Measurements from ENCODE around the gene OSBPL6. TPM values are rescaled to one million over a fixed set of nuclear protein-coding genes. Genes with fewer than 3 reads are reported as not detected.
A peak's percentile ranks its signal among the peaks of the same experiment; 100 is the strongest.

The OSBPL6 gene
- total and polyA plus RNA-seq, 4 donors, result 0.75 to 2.4 (median 1.7) TPM

DNA sequence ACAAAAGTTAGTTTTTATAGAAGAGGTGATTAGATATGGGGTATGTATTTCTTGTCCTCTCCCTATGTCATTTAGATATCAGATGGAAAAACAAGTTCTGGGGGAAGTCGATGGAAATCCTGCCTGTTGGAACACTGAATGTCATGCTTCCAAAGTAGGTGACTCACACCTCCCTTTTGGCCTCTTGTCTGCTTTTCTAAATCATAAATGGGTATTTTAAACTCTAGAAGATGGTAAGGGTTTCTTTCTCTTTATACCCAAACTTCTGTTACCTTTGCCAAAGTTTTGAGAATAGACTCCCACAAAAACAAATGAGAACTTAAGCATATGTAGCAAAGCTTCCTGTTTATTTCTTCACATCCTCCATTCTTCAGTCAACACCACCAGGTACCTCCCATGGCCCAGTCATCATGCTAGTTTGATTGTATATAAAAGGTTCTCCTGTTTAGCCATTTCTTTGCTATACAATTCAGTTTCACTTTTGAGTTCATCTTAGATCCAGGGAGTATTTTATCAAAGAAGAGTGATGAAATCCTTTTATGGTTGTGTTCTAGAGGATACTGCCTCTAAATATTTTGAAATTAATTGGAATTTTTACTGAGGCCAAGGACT is 192.8 kb downstream of the OSBPL6 start:
- H3K4me3 ChIP-seq (ENCODE audit: low read length in 2 of 2), result no peak overlapping the region
- H3K27me3 ChIP-seq (ENCODE audit: control insufficient read depth in 1 of 2, insufficient read depth in 2 of 2, low read length in 1 of 2), result no peaks in the 10 kb centered on the region
- H3K27ac ChIP-seq (ENCODE audit: low read depth in 1 of 2, low read length in 2 of 2), result no peak overlapping the region
- no peaks in the 10 kb centered on the region for H3K4me1 ChIP-seq (ENCODE audit: control insufficient read depth in 1 of 2, insufficient read depth in 2 of 2, low read length in 2 of 2)
- DNase-seq, result no peak
- no peak for ATAC-seq (ENCODE audit: low FRiP score)
- intact Hi-C loops (cut with DNase I), result no loop called here
- no peaks in the 10 kb centered on the region for H3K9me3 ChIP-seq (ENCODE audit: control insufficient read depth, low read length)
- no peaks in the 10 kb centered on the region for H3K36me3 ChIP-seq (ENCODE audit: control insufficient read depth in 1 of 2, insufficient read depth in 2 of 2, low read length in 1 of 2)
- 0 to 9% methylated on average over 1 of the region's 1 CpG for WGBS, 2 donors

DNA sequence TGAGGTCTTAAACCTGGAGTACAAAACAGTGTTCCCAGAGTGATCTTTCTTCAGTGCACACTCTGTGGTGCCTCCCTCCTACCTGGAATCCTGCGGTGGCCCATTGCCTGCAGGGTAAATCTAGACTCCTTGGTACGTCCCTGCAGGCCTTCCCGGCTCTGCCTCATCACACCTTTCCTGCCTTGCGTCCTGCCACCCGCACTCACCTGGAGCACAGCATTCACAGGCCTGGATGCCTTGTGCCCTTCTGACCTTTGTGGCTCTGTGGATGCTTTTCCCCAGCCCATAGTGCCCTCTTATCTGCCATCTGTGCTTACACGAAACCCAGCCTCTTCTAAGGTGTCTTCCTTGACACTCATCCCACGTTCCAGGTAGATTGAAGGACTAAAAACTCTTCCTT is 194.0 kb downstream of the OSBPL6 start:
- Histone ChIP-seq H3K9me3 (ENCODE audit: control insufficient read depth, low read length) (no peaks in the 10 kb centered on the region), H3K36me3 (ENCODE audit: control insufficient read depth in 1 of 2, insufficient read depth in 2 of 2, low read length in 1 of 2) (no peaks in the 10 kb centered on the region), H3K4me1 (ENCODE audit: control insufficient read depth in 1 of 2, insufficient read depth in 2 of 2, low read length in 2 of 2) (no peaks in the 10 kb centered on the region), H3K27me3 (ENCODE audit: control insufficient read depth in 1 of 2, insufficient read depth in 2 of 2, low read length in 1 of 2) (no peaks in the 10 kb centered on the region), H3K27ac (ENCODE audit: low read depth in 1 of 2, low read length in 2 of 2) (no peak overlapping the region), H3K4me3 (ENCODE audit: low read length in 2 of 2) (no peak overlapping the region)
- DNase-seq (no peak), ATAC-seq (ENCODE audit: low FRiP score) (no peak)
- WGBS, 2 donors, result 94 to 97% methylated on average over 7 of the region's 7 CpGs
- intact Hi-C loops (cut with DNase I), result no loop called here

- Histone ChIP-seq H3K27me3 (ENCODE audit: control insufficient read depth in 1 of 2, insufficient read depth in 2 of 2, low read length in 1 of 2) (no peaks in the 10 kb centered on the region), H3K36me3 (ENCODE audit: control insufficient read depth in 1 of 2, insufficient read depth in 2 of 2, low read length in 1 of 2) (no peaks in the 10 kb centered on the region), H3K27ac (ENCODE audit: low read depth in 1 of 2, low read length in 2 of 2) (no peak overlapping the region), H3K9me3 (ENCODE audit: control insufficient read depth, low read length) (no peaks in the 10 kb centered on the region), H3K4me1 (ENCODE audit: control insufficient read depth in 1 of 2, insufficient read depth in 2 of 2, low read length in 2 of 2) (no peaks in the 10 kb centered on the region), H3K4me3 (ENCODE audit: low read length in 2 of 2) (no peak overlapping the region)
- no peak for DNase-seq
- intact Hi-C loops (cut with DNase I), result no loop called here
- no peak for ATAC-seq (ENCODE audit: low FRiP score)
- 77 to 83% methylated on average over 4 of the region's 4 CpGs for WGBS, 2 donors
Measured at GRCh38 chr2:178391701-178392100, 197.4 kb downstream of the OSBPL6 start.

DNA sequence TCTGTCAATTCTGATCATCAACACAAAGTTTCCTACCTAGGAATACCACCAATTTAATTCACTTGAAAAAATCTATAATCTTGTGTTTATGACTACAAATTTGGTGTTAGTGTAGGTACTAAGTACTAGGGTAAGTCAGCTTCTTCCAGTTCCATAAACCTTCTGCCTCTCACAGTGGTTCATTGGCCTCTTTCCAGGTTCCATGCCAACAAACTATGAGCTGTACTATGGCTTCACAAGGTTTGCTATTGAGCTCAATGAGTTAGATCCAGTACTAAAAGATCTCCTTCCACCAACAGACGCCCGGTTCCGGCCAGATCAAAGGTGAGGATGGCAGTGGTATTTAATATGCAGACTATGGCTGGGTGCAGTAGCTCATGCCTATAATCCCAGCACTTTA is 197.9 kb downstream of the OSBPL6 start:
- Histone ChIP-seq H3K27me3 (ENCODE audit: control insufficient read depth in 1 of 2, insufficient read depth in 2 of 2, low read length in 1 of 2) (no peaks in the 10 kb centered on the region), H3K9me3 (ENCODE audit: control insufficient read depth, low read length) (no peaks in the 10 kb centered on the region), H3K36me3 (ENCODE audit: control insufficient read depth in 1 of 2, insufficient read depth in 2 of 2, low read length in 1 of 2) (no peaks in the 10 kb centered on the region), H3K4me3 (ENCODE audit: low read length in 2 of 2) (no peak overlapping the region), H3K4me1 (ENCODE audit: control insufficient read depth in 1 of 2, insufficient read depth in 2 of 2, low read length in 2 of 2) (no peaks in the 10 kb centered on the region), H3K27ac (ENCODE audit: low read depth in 1 of 2, low read length in 2 of 2) (no peak overlapping the region)
- DNase-seq, result no peak
- intact Hi-C loops (cut with DNase I), result no loop called here
- ATAC-seq (ENCODE audit: low FRiP score), result no peak
- 92% methylated on average over 3 of the region's 3 CpGs for WGBS, 2 donors

GRCh38 chr2:178394859-178395258 is 200.5 kb downstream of the OSBPL6 start:
- Histone ChIP-seq H3K27me3 (ENCODE audit: control insufficient read depth in 1 of 2, insufficient read depth in 2 of 2, low read length in 1 of 2) (no peaks in the 10 kb centered on the region), H3K36me3 (ENCODE audit: control insufficient read depth in 1 of 2, insufficient read depth in 2 of 2, low read length in 1 of 2) (no peaks in the 10 kb centered on the region), H3K9me3 (ENCODE audit: control insufficient read depth, low read length) (no peaks in the 10 kb centered on the region), H3K4me1 (ENCODE audit: control insufficient read depth in 1 of 2, insufficient read depth in 2 of 2, low read length in 2 of 2) (no peaks in the 10 kb centered on the region), H3K4me3 (ENCODE audit: low read length in 2 of 2) (no peak overlapping the region), H3K27ac (ENCODE audit: low read depth in 1 of 2, low read length in 2 of 2) (no peak overlapping the region)
- DNase-seq (no peak), ATAC-seq (ENCODE audit: low FRiP score) (no peak)
- intact Hi-C loops (cut with DNase I), result no loop called here

DNA sequence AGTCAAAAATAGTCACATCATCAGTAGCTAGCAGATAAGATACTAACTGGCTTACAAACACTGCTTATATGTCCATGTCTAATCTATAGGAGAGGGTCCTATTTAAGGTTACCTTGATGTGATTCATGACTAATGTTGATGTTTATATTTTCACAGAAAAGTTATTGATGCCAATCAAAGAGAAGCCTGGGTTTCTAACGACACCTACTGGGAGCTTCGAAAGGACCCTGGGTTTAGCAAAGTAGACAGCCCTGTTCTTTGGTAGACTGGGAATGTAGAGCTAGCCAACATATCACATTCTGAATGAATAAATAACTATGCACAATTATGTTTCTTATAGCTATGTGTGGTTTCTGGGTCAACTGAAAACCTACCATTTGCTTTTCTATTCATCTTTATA is 201.0 kb downstream of the OSBPL6 start:
- intact Hi-C loops (cut with DNase I), result no loop called here
- Histone ChIP-seq H3K4me3 (ENCODE audit: low read length in 2 of 2) (no peak overlapping the region), H3K4me1 (ENCODE audit: control insufficient read depth in 1 of 2, insufficient read depth in 2 of 2, low read length in 2 of 2) (no peaks in the 10 kb centered on the region), H3K36me3 (ENCODE audit: control insufficient read depth in 1 of 2, insufficient read depth in 2 of 2, low read length in 1 of 2) (no peaks in the 10 kb centered on the region), H3K27me3 (ENCODE audit: control insufficient read depth in 1 of 2, insufficient read depth in 2 of 2, low read length in 1 of 2) (no peaks in the 10 kb centered on the region), H3K9me3 (ENCODE audit: control insufficient read depth, low read length) (no peaks in the 10 kb centered on the region), H3K27ac (ENCODE audit: low read depth in 1 of 2, low read length in 2 of 2) (no peak overlapping the region)
- DNase-seq, result no peak
- WGBS, 2 donors, result 95% methylated on average over 2 of the region's 2 CpGs
- ATAC-seq (ENCODE audit: low FRiP score), result no peak

- H3K4me1 ChIP-seq (ENCODE audit: control insufficient read depth in 1 of 2, insufficient read depth in 2 of 2, low read length in 2 of 2), result no peaks in the 10 kb centered on the region
- 89 to 92% methylated on average over 8 of the region's 8 CpGs for WGBS, 2 donors
- intact Hi-C loops (cut with DNase I), result no loop called here
- DNase-seq, result no peak
- H3K4me3 ChIP-seq (ENCODE audit: low read length in 2 of 2), result no peak overlapping the region
- no peak overlapping the region for H3K27ac ChIP-seq (ENCODE audit: low read depth in 1 of 2, low read length in 2 of 2)
- ATAC-seq (ENCODE audit: low FRiP score), result no peak
- no peaks in the 10 kb centered on the region for H3K27me3 ChIP-seq (ENCODE audit: control insufficient read depth in 1 of 2, insufficient read depth in 2 of 2, low read length in 1 of 2)
- H3K36me3 ChIP-seq (ENCODE audit: control insufficient read depth in 1 of 2, insufficient read depth in 2 of 2, low read length in 1 of 2), result no peaks in the 10 kb centered on the region
- H3K9me3 ChIP-seq (ENCODE audit: control insufficient read depth, low read length), result no peaks in the 10 kb centered on the region
Measured at GRCh38 chr2:178395941-178396570, 201.7 kb downstream of the OSBPL6 start.

GRCh38 chr2:178397002-178397605 is 202.8 kb downstream of the OSBPL6 start:
- H3K36me3 ChIP-seq (ENCODE audit: control insufficient read depth in 1 of 2, insufficient read depth in 2 of 2, low read length in 1 of 2), result no peaks in the 10 kb centered on the region
- H3K27ac ChIP-seq (ENCODE audit: low read depth in 1 of 2, low read length in 2 of 2), result no peak overlapping the region
- H3K27me3 ChIP-seq (ENCODE audit: control insufficient read depth in 1 of 2, insufficient read depth in 2 of 2, low read length in 1 of 2), result no peaks in the 10 kb centered on the region
- 13 to 15% methylated on average over 7 of the region's 7 CpGs for WGBS, 2 donors
- intact Hi-C loops (cut with DNase I), result no loop called here
- H3K9me3 ChIP-seq (ENCODE audit: control insufficient read depth, low read length), result no peaks in the 10 kb centered on the region
- H3K4me1 ChIP-seq (ENCODE audit: control insufficient read depth in 1 of 2, insufficient read depth in 2 of 2, low read length in 2 of 2), result no peaks in the 10 kb centered on the region
- no peak overlapping the region for H3K4me3 ChIP-seq (ENCODE audit: low read length in 2 of 2)
- DNase-seq (no peak), ATAC-seq (ENCODE audit: low FRiP score) (peak; percentile 67)

DNA sequence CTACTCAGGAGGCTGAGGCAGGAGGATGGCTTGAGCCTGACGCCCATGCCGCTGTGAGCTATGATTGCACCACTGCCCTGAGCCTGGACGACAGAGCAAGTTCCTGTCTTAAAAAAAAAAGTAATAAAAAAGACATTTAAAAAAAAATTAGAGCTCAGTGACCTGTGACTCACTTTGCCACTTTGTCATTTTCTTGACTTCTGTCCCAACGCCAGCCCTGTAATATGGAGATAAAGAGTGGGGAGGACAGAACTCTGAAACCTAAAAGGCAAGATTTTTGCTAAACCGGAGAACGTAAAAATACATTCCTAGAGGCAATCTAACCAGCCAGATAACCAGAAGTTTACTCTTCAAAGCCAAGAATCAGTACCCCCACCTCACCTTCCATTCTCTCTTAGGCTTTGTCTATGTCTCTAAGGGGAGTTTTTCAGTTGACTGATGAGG is 207.7 kb downstream of the OSBPL6 start:
- no peaks in the 10 kb centered on the region for H3K27me3 ChIP-seq (ENCODE audit: control insufficient read depth in 1 of 2, insufficient read depth in 2 of 2, low read length in 1 of 2)
- no peaks in the 10 kb centered on the region for H3K9me3 ChIP-seq (ENCODE audit: control insufficient read depth, low read length)
- ATAC-seq (ENCODE audit: low FRiP score) (no peak), DNase-seq (no peak)
- intact Hi-C loops (cut with DNase I), result no loop called here
- H3K4me1 ChIP-seq (ENCODE audit: control insufficient read depth in 1 of 2, insufficient read depth in 2 of 2, low read length in 2 of 2), result no peaks in the 10 kb centered on the region
- H3K36me3 ChIP-seq (ENCODE audit: control insufficient read depth in 1 of 2, insufficient read depth in 2 of 2, low read length in 1 of 2), result no peaks in the 10 kb centered on the region
- WGBS, 2 donors, result 28 to 38% methylated on average over 6 of the region's 6 CpGs
- no peak overlapping the region for H3K27ac ChIP-seq (ENCODE audit: low read depth in 1 of 2, low read length in 2 of 2)
- H3K4me3 ChIP-seq (ENCODE audit: low read length in 2 of 2), result no peak overlapping the region
